Measurements from ENCODE around the gene ST7. TPM values are rescaled to one million over a fixed set of nuclear protein-coding genes. Genes with fewer than 3 reads are reported as not detected.

ST7 gene
- polyA plus RNA-seq, 1 donor from 2014 or later, result 76.8 TPM

- no peaks in the 10 kb centered on the region for H3K27me3 ChIP-seq (ENCODE audit: insufficient read depth, low read depth, low read length)
- no peak overlapping the region for H2AFZ ChIP-seq (ENCODE audit: low read depth, low read length)
- H3K9ac ChIP-seq (ENCODE audit: low read length), result no peak overlapping the region
- H3K4me3 ChIP-seq (ENCODE audit: low read length), result no peak overlapping the region
- H3K79me2 ChIP-seq (replicated peaks; ENCODE audit: insufficient read depth, low read length), result no peaks in the 10 kb centered on the region
- TF ChIP-seq CTCF (IDR thresholded peaks at IDR 0.05; ENCODE audit: poor library complexity, severe bottlenecking) (no peak), EZH2 (IDR thresholded peaks at IDR 0.05; ENCODE audit: borderline replicate concordance, insufficient read depth, low read length, poor library complexity, severe bottlenecking) (no peak), RAD21 (conservative IDR thresholded peaks at IDR 0.05) (no peak), EP300 (conservative IDR thresholded peaks at IDR 0.05; ENCODE audit: poor library complexity, severe bottlenecking) (no peak), POLR2AphosphoS5 (IDR thresholded peaks at IDR 0.05) (no peak), REST (IDR thresholded peaks at IDR 0.05; ENCODE audit: borderline replicate concordance) (no peak), SMC3 (conservative IDR thresholded peaks at IDR 0.05; ENCODE audit: poor library complexity) (no peak), TAF1 (IDR thresholded peaks at IDR 0.05; ENCODE audit: low read depth) (no peak), MXI1 (conservative IDR thresholded peaks at IDR 0.05; ENCODE audit: poor library complexity, severe bottlenecking) (no peak)
- no peak overlapping the region for H3K27ac ChIP-seq (ENCODE audit: low read length)
- no peaks in the 10 kb centered on the region for H3K9me3 ChIP-seq (ENCODE audit: low read length)
- H3K36me3 ChIP-seq (ENCODE audit: insufficient read depth, low read length), result peaks cover 17% of the 10 kb centered on the region
- H3K4me2 ChIP-seq (ENCODE audit: low read length), result no peak overlapping the region
- no peaks in the 10 kb centered on the region for H4K20me1 ChIP-seq (ENCODE audit: insufficient read depth)
- no peaks in the 10 kb centered on the region for H3F3A ChIP-seq (ENCODE audit: insufficient read depth, low read length, poor library complexity, severe bottlenecking)
- H3K9me2 ChIP-seq (ENCODE audit: insufficient read depth, low read length), result no peaks in the 10 kb centered on the region
These were observed 240.3 kb downstream of the ST7 start for GRCh38 chr7:117193564-117193963.

- Histone ChIP-seq H3K9me3 (ENCODE audit: low read length) (no peaks in the 10 kb centered on the region), H3F3A (ENCODE audit: insufficient read depth, low read length, poor library complexity, severe bottlenecking) (no peaks in the 10 kb centered on the region), H3K9ac (ENCODE audit: low read length) (no peak overlapping the region), H3K79me2 (replicated peaks; ENCODE audit: insufficient read depth, low read length) (no peaks in the 10 kb centered on the region), H3K4me3 (ENCODE audit: low read length) (no peak overlapping the region), H4K20me1 (ENCODE audit: insufficient read depth) (no peaks in the 10 kb centered on the region), H3K27ac (ENCODE audit: low read length) (no peak overlapping the region), H3K36me3 (ENCODE audit: insufficient read depth, low read length) (peaks cover 25% of the 10 kb centered on the region), H2AFZ (ENCODE audit: low read depth, low read length) (no peak overlapping the region), H3K27me3 (ENCODE audit: insufficient read depth, low read depth, low read length) (no peaks in the 10 kb centered on the region), H3K4me2 (ENCODE audit: low read length) (no peak overlapping the region), H3K9me2 (ENCODE audit: insufficient read depth, low read length) (no peaks in the 10 kb centered on the region)
- no peak for TF ChIP-seq EP300 (conservative IDR thresholded peaks at IDR 0.05; ENCODE audit: poor library complexity, severe bottlenecking)
These were observed 241.1 kb downstream of the ST7 start for GRCh38 chr7:117194445-117194844.
